ENCODE results near the gene KSR2.

KSR2 gene

DNA sequence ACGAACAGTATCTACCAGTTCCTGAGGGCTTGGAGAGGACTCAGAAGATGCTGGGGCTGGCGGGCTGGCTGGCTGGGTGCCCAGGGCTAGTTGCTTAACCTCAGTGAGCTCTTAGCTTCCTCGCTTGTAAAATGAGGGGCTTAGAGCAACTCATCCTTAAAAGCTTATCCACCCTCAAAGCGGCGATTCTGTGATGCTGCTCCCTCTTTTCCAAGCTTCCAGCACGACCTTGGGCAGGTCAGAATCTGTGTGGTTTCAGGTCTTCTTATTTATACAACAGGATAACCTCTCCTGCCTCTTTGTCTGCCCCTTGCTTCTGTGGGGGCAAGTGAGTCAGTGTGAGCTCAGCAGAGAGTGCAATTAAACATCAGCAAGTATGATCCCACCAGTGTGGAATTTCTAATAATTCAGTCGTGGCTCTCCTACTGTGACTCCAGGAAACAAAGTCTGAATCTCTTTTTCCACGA lies 281.8 kb downstream of the KSR2 start:
- Mint-ChIP-seq H3K27me3 (peaks cover 18% of the 10 kb centered on the region), H3K9me3 (peaks cover 10% of the 10 kb centered on the region), H3K36me3 (ENCODE audit: low read depth) (no peaks in the 10 kb centered on the region), H3K4me1 (no peaks in the 10 kb centered on the region), H3K4me3 (no peak overlapping the region), H3K27ac (no peak overlapping the region)
- ATAC-seq (no peak), DNase-seq (no peak)

GRCh38 chr12:117686210-117686609 lies 282.6 kb downstream of the KSR2 start:
- no peaks in the 10 kb centered on the region for H3K36me3 Mint-ChIP-seq (ENCODE audit: low read depth)
- peaks cover 10% of the 10 kb centered on the region for H3K9me3 Mint-ChIP-seq
- H3K27me3 Mint-ChIP-seq, result peaks cover 18% of the 10 kb centered on the region
- DNase-seq, result no peak
- H3K4me1 Mint-ChIP-seq, result no peaks in the 10 kb centered on the region
- H3K4me3 Mint-ChIP-seq, result no peak overlapping the region
- no peak overlapping the region for H3K27ac Mint-ChIP-seq
- no peak for ATAC-seq

- no peak overlapping the region for H3K4me3 Mint-ChIP-seq
- ATAC-seq (no peak), DNase-seq (no peak)
- peaks cover 11% of the 10 kb centered on the region for H3K9me3 Mint-ChIP-seq
- H3K4me1 Mint-ChIP-seq, result no peaks in the 10 kb centered on the region
- H3K27ac Mint-ChIP-seq, result no peak overlapping the region
- H3K27me3 Mint-ChIP-seq, result peaks cover 18% of the 10 kb centered on the region
- no peaks in the 10 kb centered on the region for H3K36me3 Mint-ChIP-seq (ENCODE audit: low read depth)
These were observed 283.5 kb downstream of the KSR2 start for GRCh38 chr12:117685110-117685926.

GRCh38 chr12:117684471-117684870 lies 284.3 kb downstream of the KSR2 start:
- no peak for ATAC-seq
- H3K36me3 Mint-ChIP-seq (ENCODE audit: low read depth), result no peaks in the 10 kb centered on the region
- H3K27me3 Mint-ChIP-seq, result peaks cover 18% of the 10 kb centered on the region
- peaks cover 7% of the 10 kb centered on the region for H3K9me3 Mint-ChIP-seq
- no peak overlapping the region for H3K27ac Mint-ChIP-seq
- no peak for DNase-seq
- no peak overlapping the region for H3K4me3 Mint-ChIP-seq
- H3K4me1 Mint-ChIP-seq, result no peaks in the 10 kb centered on the region

- H3K27ac Mint-ChIP-seq, result no peak overlapping the region
These were observed 288.5 kb downstream of the KSR2 start for GRCh38 chr12:117680312-117680711.

DNA sequence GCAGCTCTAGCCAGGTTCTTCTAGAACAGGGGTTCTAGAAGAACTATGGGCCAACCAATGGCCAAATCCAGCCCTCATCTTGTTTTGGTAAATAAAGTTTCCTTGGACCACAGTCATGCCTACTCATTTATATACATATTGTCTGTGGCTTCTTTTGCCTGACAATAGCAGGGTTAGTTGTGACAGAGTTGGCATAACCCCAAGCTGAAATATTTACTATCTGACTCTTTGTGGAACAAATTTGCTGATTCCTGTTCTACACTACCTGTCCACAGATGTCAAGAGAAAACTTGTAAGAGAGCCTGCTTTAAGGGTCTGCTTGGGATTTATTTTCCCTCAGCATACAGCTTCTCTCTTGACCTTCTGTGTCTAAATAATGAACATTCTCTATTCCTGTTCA lies 289.0 kb downstream of the KSR2 start:
- DNase-seq (no peak), ATAC-seq (no peak)
- no peaks in the 10 kb centered on the region for H3K36me3 Mint-ChIP-seq (ENCODE audit: low read depth)
- H3K4me3 Mint-ChIP-seq, result no peak overlapping the region
- H3K27ac Mint-ChIP-seq, result no peak overlapping the region
- H3K4me1 Mint-ChIP-seq, result no peaks in the 10 kb centered on the region
- H3K9me3 Mint-ChIP-seq, result peaks cover 11% of the 10 kb centered on the region
- no peaks in the 10 kb centered on the region for H3K27me3 Mint-ChIP-seq

More at GRCh38 chr12:117680312-117680711, 288.5 kb downstream of the KSR2 start:
- ATAC-seq (no peak), DNase-seq (no peak)
- H3K4me3 Mint-ChIP-seq, result no peak overlapping the region
- no peaks in the 10 kb centered on the region for H3K36me3 Mint-ChIP-seq (ENCODE audit: low read depth)
- no peaks in the 10 kb centered on the region for H3K4me1 Mint-ChIP-seq
- H3K27me3 Mint-ChIP-seq, result peaks cover 3% of the 10 kb centered on the region
- peaks cover 7% of the 10 kb centered on the region for H3K9me3 Mint-ChIP-seq

DNA sequence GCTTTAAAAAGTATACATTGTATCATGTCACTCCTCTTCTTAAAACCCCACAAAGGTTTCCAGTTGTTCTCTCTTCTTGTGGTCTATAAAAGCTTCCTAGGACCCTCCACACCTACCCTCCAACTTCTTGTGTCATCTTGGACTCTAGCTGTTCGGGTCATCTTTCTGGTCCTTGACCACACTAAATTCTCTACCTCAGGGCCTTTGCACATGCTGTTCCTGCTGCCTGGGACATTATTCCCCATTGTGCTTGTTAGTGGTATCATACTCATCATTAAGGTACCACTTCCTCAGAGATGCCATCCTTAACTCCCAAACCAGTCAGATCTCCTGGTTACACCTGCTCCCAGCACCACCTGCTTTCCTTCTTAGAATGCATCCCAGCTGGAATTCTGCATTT lies 294.0 kb downstream of the KSR2 start:
- ATAC-seq (no peak), DNase-seq (no peak)
- Mint-ChIP-seq H3K36me3 (ENCODE audit: low read depth) (no peaks in the 10 kb centered on the region), H3K4me1 (no peaks in the 10 kb centered on the region), H3K27ac (no peak overlapping the region), H3K27me3 (no peaks in the 10 kb centered on the region), H3K9me3 (peaks cover 10% of the 10 kb centered on the region), H3K4me3 (no peak overlapping the region)

DNA sequence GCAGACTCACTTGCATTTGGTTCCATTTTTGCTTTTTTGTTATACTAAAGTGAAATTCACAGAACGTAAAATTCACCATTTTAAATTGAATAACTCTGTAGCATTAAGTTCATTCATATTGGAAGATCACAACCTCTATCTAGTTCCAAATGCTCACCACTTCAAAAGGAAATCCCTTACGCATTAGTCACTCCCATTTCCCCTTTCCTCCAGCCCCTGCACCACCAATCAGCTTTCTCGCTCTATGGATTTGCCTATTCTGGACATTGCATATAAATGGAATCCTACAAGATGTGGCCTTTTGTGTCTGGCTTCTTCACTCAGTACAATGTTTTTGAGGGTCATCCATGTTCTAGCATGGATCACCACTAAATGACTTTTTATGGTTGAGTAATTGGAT lies 294.5 kb downstream of the KSR2 start:
- no peak overlapping the region for H3K27ac Mint-ChIP-seq
- no peaks in the 10 kb centered on the region for H3K4me1 Mint-ChIP-seq
- peaks cover 10% of the 10 kb centered on the region for H3K9me3 Mint-ChIP-seq
- no peaks in the 10 kb centered on the region for H3K27me3 Mint-ChIP-seq
- no peaks in the 10 kb centered on the region for H3K36me3 Mint-ChIP-seq (ENCODE audit: low read depth)
- DNase-seq, result no peak
- H3K4me3 Mint-ChIP-seq, result no peak overlapping the region
- ATAC-seq, result no peak

DNA sequence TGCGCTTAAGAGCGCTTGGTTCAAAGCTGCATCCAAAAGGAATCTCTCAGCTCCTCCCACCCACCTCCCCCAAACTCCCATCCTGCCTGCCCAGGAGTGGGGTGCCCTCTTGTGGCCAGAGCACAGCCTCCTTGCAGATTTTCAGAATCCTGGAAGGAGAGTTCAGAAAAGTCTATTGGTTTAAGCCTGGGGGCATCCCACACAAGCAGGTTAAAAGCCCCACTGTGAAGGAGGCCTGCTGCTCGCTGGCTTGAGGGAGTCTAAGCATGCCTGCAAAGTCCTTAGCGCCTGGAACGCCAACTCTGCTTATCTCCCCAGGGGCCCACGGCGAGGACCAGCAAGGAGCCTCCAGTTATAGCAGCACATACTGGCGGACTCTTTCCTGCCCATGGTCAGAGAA lies 297.1 kb downstream of the KSR2 start:
- no peaks in the 10 kb centered on the region for H3K4me1 Mint-ChIP-seq
- H3K27ac Mint-ChIP-seq, result no peak overlapping the region
- DNase-seq, result no peak

DNA sequence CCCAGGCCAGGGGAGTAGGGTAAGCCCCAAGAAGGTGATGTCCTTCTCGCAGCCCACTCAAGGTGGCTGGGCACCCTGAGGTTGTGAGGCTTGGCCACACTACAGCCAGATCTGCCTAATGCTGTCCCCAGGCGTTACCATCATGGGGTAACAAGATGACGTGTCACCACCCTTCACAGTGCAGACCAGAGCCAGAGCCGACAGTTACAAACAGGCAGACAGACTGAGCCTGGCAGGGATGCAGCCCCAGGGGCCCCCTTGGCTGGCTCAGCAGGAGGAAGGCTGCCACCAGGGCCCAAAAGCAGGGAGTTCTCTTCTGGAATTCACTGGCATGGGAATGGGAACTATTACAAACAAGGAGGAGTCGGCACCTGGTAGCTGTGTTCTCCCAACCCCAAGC lies 304.6 kb downstream of the KSR2 start:
- Mint-ChIP-seq H3K4me3 (no peak overlapping the region), H3K27me3 (peaks cover 2% of the 10 kb centered on the region), H3K27ac (no peak overlapping the region), H3K9me3 (peaks cover 5% of the 10 kb centered on the region), H3K36me3 (ENCODE audit: low read depth) (no peaks in the 10 kb centered on the region), H3K4me1 (no peaks in the 10 kb centered on the region)
- no peak for ATAC-seq
- no peak for DNase-seq

More for the DNA sequence above, 297.1 kb downstream of the KSR2 start:
- H3K9me3 Mint-ChIP-seq, result peaks cover 14% of the 10 kb centered on the region
- peaks cover 2% of the 10 kb centered on the region for H3K27me3 Mint-ChIP-seq
- no peak for ATAC-seq
- H3K36me3 Mint-ChIP-seq (ENCODE audit: low read depth), result no peaks in the 10 kb centered on the region
- no peak overlapping the region for H3K4me3 Mint-ChIP-seq

GRCh38 chr12:117662620-117663395 lies 306.0 kb downstream of the KSR2 start:
- ATAC-seq (no peak), DNase-seq (no peak)
- Mint-ChIP-seq H3K36me3 (ENCODE audit: low read depth) (no peaks in the 10 kb centered on the region), H3K27me3 (peaks cover 2% of the 10 kb centered on the region), H3K27ac (no peak overlapping the region), H3K4me1 (no peaks in the 10 kb centered on the region), H3K9me3 (no peaks in the 10 kb centered on the region), H3K4me3 (no peak overlapping the region)

GRCh38 chr12:117662220-117662619 lies 306.6 kb downstream of the KSR2 start:
- Mint-ChIP-seq H3K27ac (no peak overlapping the region), H3K9me3 (no peaks in the 10 kb centered on the region), H3K36me3 (ENCODE audit: low read depth) (no peaks in the 10 kb centered on the region), H3K27me3 (peaks cover under 1% of the 10 kb centered on the region), H3K4me1 (no peaks in the 10 kb centered on the region), H3K4me3 (no peak overlapping the region)
- ATAC-seq (no peak), DNase-seq (no peak)

DNA sequence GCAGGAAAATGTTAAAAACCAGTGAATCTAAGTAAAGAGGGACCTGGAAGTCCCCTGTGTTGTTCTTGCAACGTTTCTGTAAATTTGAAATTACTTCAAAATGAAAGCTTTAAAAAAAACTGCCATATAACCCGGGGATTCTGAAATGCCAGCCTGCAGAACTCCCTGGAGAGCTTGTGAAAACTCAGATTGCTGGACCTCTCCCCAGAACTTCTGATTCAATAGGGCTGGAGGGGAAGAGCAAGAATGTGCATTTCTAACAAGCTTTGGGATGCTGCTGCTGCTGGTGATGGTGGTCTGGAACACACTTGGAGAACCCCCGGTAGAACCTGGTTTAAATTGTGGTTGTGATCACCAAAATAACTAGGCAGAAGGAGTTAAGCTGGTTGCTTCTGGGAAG lies 307.3 kb downstream of the KSR2 start:
- H3K27me3 Mint-ChIP-seq, result no peaks in the 10 kb centered on the region
- no peaks in the 10 kb centered on the region for H3K4me1 Mint-ChIP-seq
- ATAC-seq (no peak), DNase-seq (no peak)
- H3K4me3 Mint-ChIP-seq, result no peak overlapping the region
- H3K27ac Mint-ChIP-seq, result no peak overlapping the region
- H3K36me3 Mint-ChIP-seq (ENCODE audit: low read depth), result no peaks in the 10 kb centered on the region
- no peaks in the 10 kb centered on the region for H3K9me3 Mint-ChIP-seq

DNA sequence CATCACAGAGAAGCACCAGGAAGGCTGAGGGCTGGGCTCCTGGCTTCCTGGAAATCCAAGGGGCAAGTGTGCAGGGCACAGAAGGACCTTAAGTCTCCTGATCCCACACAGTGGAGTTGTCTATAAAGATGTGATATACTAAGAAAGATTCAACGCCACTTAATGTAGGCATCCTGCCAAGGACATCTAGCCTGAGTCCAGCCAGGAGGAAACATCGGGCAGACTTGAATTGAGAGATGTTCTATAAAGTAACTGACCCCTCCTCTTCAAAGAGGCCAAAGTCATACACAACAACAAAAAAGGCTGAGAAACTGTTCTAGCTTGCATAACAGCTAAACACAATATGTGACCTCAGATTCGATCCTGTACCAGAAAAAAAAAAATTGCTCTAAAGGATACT lies 307.9 kb downstream of the KSR2 start:
- DNase-seq, result no peak
- H3K4me1 Mint-ChIP-seq, result no peaks in the 10 kb centered on the region
- H3K36me3 Mint-ChIP-seq (ENCODE audit: low read depth), result no peaks in the 10 kb centered on the region
- no peak for ATAC-seq
- H3K27ac Mint-ChIP-seq, result no peak overlapping the region
- H3K27me3 Mint-ChIP-seq, result no peaks in the 10 kb centered on the region
- no peaks in the 10 kb centered on the region for H3K9me3 Mint-ChIP-seq
- H3K4me3 Mint-ChIP-seq, result no peak overlapping the region

DNA sequence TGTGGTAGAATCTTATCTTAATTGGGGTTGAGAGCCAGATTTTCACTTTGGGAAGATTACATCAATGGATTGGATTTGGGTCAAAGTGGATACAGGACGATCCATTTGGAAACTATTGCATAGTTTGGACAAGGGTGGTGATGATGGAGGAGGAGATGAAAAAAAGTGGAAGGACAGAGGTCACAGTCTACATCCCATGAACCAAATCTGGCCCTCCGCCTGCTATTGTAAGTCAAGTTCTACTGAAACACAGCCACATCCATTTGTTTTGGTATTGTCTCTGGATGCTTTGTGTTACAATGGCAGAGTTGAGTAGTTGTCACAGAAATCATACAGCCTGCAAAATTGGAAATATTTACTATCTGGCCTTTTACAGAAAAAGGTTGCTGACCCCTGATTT lies 310.6 kb downstream of the KSR2 start:
- Mint-ChIP-seq H3K9me3 (no peaks in the 10 kb centered on the region), H3K27me3 (no peaks in the 10 kb centered on the region), H3K36me3 (ENCODE audit: low read depth) (no peaks in the 10 kb centered on the region), H3K27ac (no peak overlapping the region), H3K4me1 (no peaks in the 10 kb centered on the region), H3K4me3 (no peak overlapping the region)
- DNase-seq (no peak), ATAC-seq (no peak)
